Measurements from ENCODE around the gene SLC9A8. TPM values are rescaled to one million over a fixed set of nuclear protein-coding genes. Genes with fewer than 3 reads are reported as not detected.

Gene SLC9A8, protein sequence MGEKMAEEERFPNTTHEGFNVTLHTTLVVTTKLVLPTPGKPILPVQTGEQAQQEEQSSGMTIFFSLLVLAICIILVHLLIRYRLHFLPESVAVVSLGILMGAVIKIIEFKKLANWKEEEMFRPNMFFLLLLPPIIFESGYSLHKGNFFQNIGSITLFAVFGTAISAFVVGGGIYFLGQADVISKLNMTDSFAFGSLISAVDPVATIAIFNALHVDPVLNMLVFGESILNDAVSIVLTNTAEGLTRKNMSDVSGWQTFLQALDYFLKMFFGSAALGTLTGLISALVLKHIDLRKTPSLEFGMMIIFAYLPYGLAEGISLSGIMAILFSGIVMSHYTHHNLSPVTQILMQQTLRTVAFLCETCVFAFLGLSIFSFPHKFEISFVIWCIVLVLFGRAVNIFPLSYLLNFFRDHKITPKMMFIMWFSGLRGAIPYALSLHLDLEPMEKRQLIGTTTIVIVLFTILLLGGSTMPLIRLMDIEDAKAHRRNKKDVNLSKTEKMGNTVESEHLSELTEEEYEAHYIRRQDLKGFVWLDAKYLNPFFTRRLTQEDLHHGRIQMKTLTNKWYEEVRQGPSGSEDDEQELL
- total RNA-seq = 10 to 100 TPM; 15.9 to 26.9 (median 16.3) TPM
- long read RNA-seq, donor 1, full-length matches to known transcripts = 1 of 9 reads
- long read RNA-seq, donor 1, partial matches to known transcripts = 0 of 9 reads
- long read RNA-seq, donor 1, other reads (novel, unspliced or antisense) = 8 of 9 reads
- long read RNA-seq, donor 2, partial matches to known transcripts = 2 of 4 reads
- long read RNA-seq, donor 2, other reads (novel, unspliced or antisense) = 2 of 4 reads

DNA sequence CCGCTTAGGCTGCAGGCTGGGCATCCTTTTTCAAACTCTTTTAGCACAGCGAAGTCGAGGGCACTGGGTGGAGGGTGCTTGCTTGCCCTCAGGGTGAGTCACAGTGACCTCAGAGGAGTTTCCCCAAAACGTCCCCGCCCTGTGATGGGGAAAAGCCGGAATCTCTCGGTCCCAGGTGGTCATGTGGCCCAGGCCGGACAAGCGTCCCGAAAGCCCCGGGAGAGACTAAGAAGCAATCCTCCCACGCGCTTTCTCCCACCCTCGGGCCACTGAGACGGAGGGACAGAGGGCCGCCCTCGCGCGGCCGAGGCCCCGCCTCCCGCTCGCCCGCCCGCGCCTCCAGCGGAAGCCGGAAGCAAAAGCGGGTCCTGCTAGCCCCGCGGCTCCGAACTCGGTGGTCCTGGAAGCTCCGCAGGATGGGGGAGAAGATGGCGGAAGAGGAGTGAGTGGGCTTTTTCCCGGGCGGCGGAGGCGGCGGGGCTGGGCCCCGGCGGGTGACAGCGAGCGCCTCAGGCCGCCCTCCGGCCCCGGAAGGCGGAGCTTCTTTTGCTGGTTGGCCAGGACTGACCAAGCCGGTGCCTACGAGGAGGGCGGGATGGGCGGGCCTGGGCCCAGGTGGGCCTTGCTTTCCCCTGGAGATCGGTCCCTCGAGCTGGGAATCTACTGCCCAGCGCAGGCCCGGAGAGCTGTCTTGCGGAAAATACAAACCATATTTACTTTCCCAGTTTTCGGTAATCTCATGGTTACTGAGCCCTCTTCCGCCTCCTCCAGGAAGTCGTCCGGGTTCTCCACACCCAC lies at the start of gene SLC9A8:
Gene SLC9A8, plus strand, starts transcription at position 322 of the 798 bp plus-strand sequence. Its CDS starts 95 bp downstream, at position 417.
- intact Hi-C loops (cut with DNase I, micrococcal nuclease) = no loop called here
- DNase-seq = peak; percentile 82 to 92 (median 90)
- Histone ChIP-seq H3K9me3 (no peaks in the 10 kb centered on the region), H3K4me3 (peak within 1 kb of the TSS; percentile 44), H3K36me3 (ENCODE audit: low read depth) (no peaks in the 10 kb centered on the region), H3K4me1 (ENCODE audit: low read depth) (peaks cover 9% of the 10 kb centered on the region)
- peak; percentile 88 for ATAC-seq
- TF ChIP-seq CTCF (IDR thresholded peaks at IDR 0.05) = peak; percentile 14

DNA sequence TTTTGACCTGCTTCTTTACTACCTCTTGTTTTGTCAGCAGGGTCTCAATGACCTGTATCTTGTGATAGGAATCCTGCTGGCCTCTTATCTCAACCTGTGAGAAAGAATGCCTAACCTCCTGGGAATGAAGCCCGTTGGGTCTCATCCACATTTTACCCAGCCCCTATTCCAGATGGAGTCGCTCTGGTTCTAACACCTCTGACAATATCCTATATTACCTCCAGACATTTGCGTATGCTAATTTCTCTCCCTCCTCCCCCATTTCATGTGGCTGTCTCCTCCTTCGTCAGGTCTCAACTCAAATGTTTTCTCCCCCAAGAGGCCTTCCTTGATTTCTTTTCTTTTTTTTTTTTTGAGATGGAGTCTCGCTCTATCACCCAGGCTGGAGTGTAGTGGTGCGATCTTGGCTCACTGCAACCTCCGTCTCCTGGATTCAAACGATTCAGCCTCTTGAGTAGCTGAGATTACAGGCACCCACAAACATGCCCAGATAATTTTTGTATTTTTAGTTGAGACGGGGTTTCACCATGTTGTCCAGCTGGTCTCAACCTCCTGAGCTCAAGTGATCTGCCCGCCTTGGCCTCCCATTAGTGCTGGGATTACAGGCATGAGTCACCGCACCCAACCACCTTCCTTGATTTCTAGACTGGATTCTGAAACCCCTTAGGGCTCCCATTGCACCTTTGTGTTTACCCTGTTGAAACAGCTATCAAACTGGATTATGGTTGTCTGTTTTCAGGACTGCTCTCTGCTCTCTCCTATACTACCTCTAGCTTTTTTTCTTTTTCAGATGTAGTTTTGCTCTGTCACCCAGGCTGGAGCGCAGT lies 49.5 kb upstream of the SLC9A8 start:
- Histone ChIP-seq H3K4me1 (ENCODE audit: low read depth) (peaks cover 2% of the 10 kb centered on the region), H3K36me3 (ENCODE audit: low read depth) (no peaks in the 10 kb centered on the region), H3K4me3 (no peak overlapping the region), H3K9me3 (no peaks in the 10 kb centered on the region)
- DNase-seq (no peak), ATAC-seq (no peak)
- no peak for TF ChIP-seq CTCF (IDR thresholded peaks at IDR 0.05)
- intact Hi-C loops (cut with DNase I, micrococcal nuclease) = no loop called here

GRCh38 chr20:49765413-49765736 lies 47.3 kb upstream of the SLC9A8 start:
- DNase-seq (no peak), ATAC-seq (no peak)
- no peaks in the 10 kb centered on the region for H3K9me3 ChIP-seq
- no peak overlapping the region for H3K4me3 ChIP-seq
- intact Hi-C loops (cut with DNase I, micrococcal nuclease) = no loop called here
- no peaks in the 10 kb centered on the region for H3K36me3 ChIP-seq (ENCODE audit: low read depth)
- TF ChIP-seq CTCF (IDR thresholded peaks at IDR 0.05) = no peak
- H3K4me1 ChIP-seq (ENCODE audit: low read depth) = peaks cover 9% of the 10 kb centered on the region

- Histone ChIP-seq H3K4me3 (no peak overlapping the region), H3K36me3 (ENCODE audit: low read depth) (no peaks in the 10 kb centered on the region), H3K9me3 (no peaks in the 10 kb centered on the region), H3K4me1 (ENCODE audit: low read depth) (peaks cover 9% of the 10 kb centered on the region)
- no peak for TF ChIP-seq CTCF (IDR thresholded peaks at IDR 0.05)
- intact Hi-C loops (cut with DNase I, micrococcal nuclease) = no loop called here
- DNase-seq (no peak), ATAC-seq (no peak)
Measured at GRCh38 chr20:49765846-49766541, 46.6 kb upstream of the SLC9A8 start.
